ENCODE results near the gene KLHL35.

Gene KLHL35

DNA sequence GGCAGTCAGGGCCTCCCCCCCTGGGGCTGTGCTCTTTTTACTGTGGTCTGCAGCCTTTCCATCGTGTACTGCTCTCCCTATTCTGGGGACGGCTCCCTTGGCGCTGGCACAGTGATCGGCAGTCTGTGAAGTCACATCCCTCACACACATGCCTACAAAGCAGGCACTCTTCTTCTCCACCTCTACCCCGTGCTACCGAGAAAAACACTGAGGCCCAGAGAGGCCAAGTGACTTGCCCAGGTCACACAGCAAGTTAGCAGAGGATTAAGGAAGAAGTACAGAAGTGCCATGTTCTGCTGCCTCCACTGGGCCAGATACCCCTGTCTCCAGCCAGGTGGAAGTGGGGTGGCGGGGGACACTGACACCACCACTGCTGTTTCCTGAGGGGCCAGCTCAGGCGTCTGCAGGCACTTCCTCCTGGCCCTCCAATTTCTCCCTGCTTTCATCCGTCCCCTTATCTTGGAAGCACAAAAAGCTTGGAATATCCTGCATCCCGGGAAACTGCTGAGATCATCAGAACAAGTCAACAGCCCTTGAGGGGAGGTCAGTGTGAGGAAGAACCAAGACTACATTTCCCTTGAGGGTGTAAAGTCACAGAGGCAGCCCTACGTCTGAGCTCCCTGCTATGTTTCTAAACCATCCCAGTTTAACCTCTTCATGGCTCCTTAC is 30.2 kb upstream of the KLHL35 start:
- no peak for DNase-seq (ENCODE audit: low read depth)
- TF ChIP-seq, protein P1, sequence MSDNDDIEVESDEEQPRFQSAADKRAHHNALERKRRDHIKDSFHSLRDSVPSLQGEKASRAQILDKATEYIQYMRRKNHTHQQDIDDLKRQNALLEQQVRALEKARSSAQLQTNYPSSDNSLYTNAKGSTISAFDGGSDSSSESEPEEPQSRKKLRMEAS (IDR thresholded peaks at IDR 0.05; ENCODE audit: low read depth, low read length) = no peak
- TF ChIP-seq MYC (IDR thresholded peaks at IDR 0.05; ENCODE audit: low read depth, low read length) (no peak), POLR2A (IDR thresholded peaks at IDR 0.05; ENCODE audit: extremely low read depth, insufficient read length) (no peak), CTCF (IDR thresholded peaks at IDR 0.05; ENCODE audit: low read depth, low read length) (no peak)
- H3K4me3 ChIP-seq (ENCODE audit: low read depth, low read length) = no peak overlapping the region

DNA sequence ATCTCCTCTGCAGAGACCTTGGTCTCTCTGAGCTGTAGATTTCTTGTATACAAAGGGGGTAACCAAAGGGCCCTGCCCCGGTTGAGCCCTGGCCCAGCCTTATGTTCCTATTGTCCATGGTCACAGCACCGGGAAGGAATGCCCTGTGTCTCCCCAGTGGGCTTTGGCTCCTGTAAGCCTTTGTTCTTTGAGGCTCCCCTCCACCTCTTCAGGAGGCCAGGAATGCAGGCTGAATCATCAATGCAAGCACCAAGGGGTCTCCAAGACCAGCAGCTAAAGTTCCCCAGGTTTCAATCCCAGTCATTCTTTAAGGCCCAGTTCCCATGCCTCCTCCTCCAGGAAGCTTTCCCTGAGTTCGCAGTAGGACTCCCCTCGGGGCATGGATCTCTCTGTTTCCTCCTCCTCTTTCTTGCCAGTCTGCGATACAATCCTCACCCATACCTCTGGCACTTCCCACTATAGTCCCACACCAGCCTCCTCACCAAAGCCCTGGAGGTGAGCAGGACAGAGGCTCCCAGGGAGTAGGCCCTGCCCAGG is 29.2 kb upstream of the KLHL35 start:
- H3K4me3 ChIP-seq (ENCODE audit: low read depth, low read length) = no peak overlapping the region
- no peak for DNase-seq (ENCODE audit: low read depth)
- TF ChIP-seq MYC (IDR thresholded peaks at IDR 0.05; ENCODE audit: low read depth, low read length) (no peak), POLR2A (IDR thresholded peaks at IDR 0.05; ENCODE audit: extremely low read depth, insufficient read length) (no peak), CTCF (IDR thresholded peaks at IDR 0.05; ENCODE audit: low read depth, low read length) (no peak)
- TF ChIP-seq, protein P1 (IDR thresholded peaks at IDR 0.05; ENCODE audit: low read depth, low read length) = no peak

DNA sequence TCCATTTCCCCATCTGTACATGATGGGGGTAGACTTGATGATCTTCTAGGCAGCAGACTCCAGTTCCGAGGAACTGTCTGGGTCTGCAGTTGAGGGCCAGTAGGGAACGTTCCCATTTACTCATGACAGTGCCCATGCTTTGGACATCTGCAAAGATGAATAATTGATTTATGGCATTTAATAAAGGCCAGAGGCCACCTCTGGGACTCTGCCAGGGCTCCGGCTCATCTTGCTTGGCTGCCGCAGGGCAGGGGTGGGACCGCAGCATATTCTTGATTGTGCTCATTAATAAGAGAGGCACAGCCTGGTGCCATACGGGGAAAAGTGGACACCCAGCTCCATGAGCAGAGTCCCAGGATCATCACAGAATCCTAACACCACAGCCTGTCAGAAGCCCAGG is 28.1 kb upstream of the KLHL35 start:
- no peak overlapping the region for H3K4me3 ChIP-seq (ENCODE audit: low read depth, low read length)
- TF ChIP-seq POLR2A (IDR thresholded peaks at IDR 0.05; ENCODE audit: extremely low read depth, insufficient read length) (no peak), CTCF (IDR thresholded peaks at IDR 0.05; ENCODE audit: low read depth, low read length) (no peak), MYC (IDR thresholded peaks at IDR 0.05; ENCODE audit: low read depth, low read length) (no peak)
- TF ChIP-seq, protein P1 (IDR thresholded peaks at IDR 0.05; ENCODE audit: low read depth, low read length) = no peak
- no peak for DNase-seq (ENCODE audit: low read depth)

- TF ChIP-seq POLR2A (IDR thresholded peaks at IDR 0.05; ENCODE audit: extremely low read depth, insufficient read length) (no peak), MYC (IDR thresholded peaks at IDR 0.05; ENCODE audit: low read depth, low read length) (no peak), CTCF (IDR thresholded peaks at IDR 0.05; ENCODE audit: low read depth, low read length) (no peak)
- TF ChIP-seq, protein P1 (IDR thresholded peaks at IDR 0.05; ENCODE audit: low read depth, low read length) = no peak
- no peak overlapping the region for H3K4me3 ChIP-seq (ENCODE audit: low read depth, low read length)
- no peak for DNase-seq (ENCODE audit: low read depth)
These were observed 23.7 kb upstream of the KLHL35 start for GRCh38 chr11:75456596-75457183.

- no peak for DNase-seq (ENCODE audit: low read depth)
- TF ChIP-seq CTCF (IDR thresholded peaks at IDR 0.05; ENCODE audit: low read depth, low read length) (no peak), POLR2A (IDR thresholded peaks at IDR 0.05; ENCODE audit: extremely low read depth, insufficient read length) (no peak), MYC (IDR thresholded peaks at IDR 0.05; ENCODE audit: low read depth, low read length) (no peak)
- TF ChIP-seq, protein P1 (IDR thresholded peaks at IDR 0.05; ENCODE audit: low read depth, low read length) = no peak
- H3K4me3 ChIP-seq (ENCODE audit: low read depth, low read length) = no peak overlapping the region
These were observed 22.0 kb upstream of the KLHL35 start for GRCh38 chr11:75454987-75455386.
